GM12878 (cell line): ENCODE data around the gene SMPD3. TPM values are rescaled to one million over a fixed set of nuclear protein-coding genes. Genes with fewer than 3 reads are reported as not detected.

ENCODE experiments used
- ATAC-seq: fragments of 200-7000 bp; cut with Tn5 transposase; 3 replicates; pipeline ENCODE4 v1.9.1; 2020; ENCODE audit warnings: mild to moderate bottlenecking, moderate library complexity
- BruUV-seq: library from RNA; stranded (reverse); fragments of 400-500 nt; replicated peaks from 2 replicates; lab custom pipeline; 2021; lab: Mats Ljungman, UMichigan
- CTCF ChIA-PET: fragments of 300-600 bp; sonication (Branson Sonifier 250); formaldehyde crosslinking; extraction: SDS; loops from one replicate; lab custom pipeline; 2021; ENCODE audit warnings: inconsistent platforms; lab: Yijun Ruan, JAX
- POLR2A ChIA-PET: fragments of 350-600 bp; formaldehyde crosslinking; extraction: SDS; loops from one replicate; lab custom pipeline; 2021; ENCODE audit warnings: inconsistent platforms; lab: Charles Lee
- RAD21 ChIA-PET: fragments of 300-600 bp; sonication (Branson Sonifier 250); formaldehyde crosslinking; loops from one replicate; lab custom pipeline; 2023; ENCODE audit warnings: antibody characterized with exemption; ENCODE audit not compliant: unreplicated experiment; lab: Charles Lee
- SMC1A ChIA-PET: fragments of 300-600 bp; sonication (Branson Sonifier 250); formaldehyde crosslinking; loops from one replicate; lab custom pipeline; 2023; ENCODE audit not compliant: unreplicated experiment, uncharacterized antibody; lab: Charles Lee
- DNase-seq: peaks from one replicate; pipeline ENCODE4 v3.0.0-alpha.2; 2011; ENCODE audit warnings: low read depth, low spot score
- FAIRE-seq: peaks from 3 replicates; lab custom pipeline; 2011; peaks lifted over from hg19 to GRCh38; lab: Jason Lieb, UNC
- H2AFZ ChIP-seq: 2 replicates; pipeline ENCODE4 v1.6.0; 2011; ENCODE audit warnings: low read depth, low read length, control low read depth; ENCODE audit not compliant: control insufficient read depth
- H3K27ac ChIP-seq: 2 replicates; pipeline ENCODE4 v1.5.1; 2011; ENCODE audit warnings: control low read depth; ENCODE audit not compliant: control insufficient read depth, insufficient read depth
- H3K27me3 ChIP-seq, 2 experiments: replicated peaks in 1 of 2; 2 replicates each; pipeline versions ENCODE4 v1.6.0 to v1.6.1; 2011; ENCODE audit warnings: low read length in 1 of 2; ENCODE audit not compliant: control insufficient read depth in 2 of 2, insufficient read depth in 2 of 2
- H3K36me3 ChIP-seq, 2 experiments: 2 replicates each; pipeline ENCODE4 v1.5.1; 2011; ENCODE audit warnings: low read length in 1 of 2; ENCODE audit not compliant: control insufficient read depth in 2 of 2, insufficient read depth in 2 of 2
- H3K4me1 ChIP-seq: 2 replicates; pipeline ENCODE4 v1.6.1; 2011; ENCODE audit warnings: mild to moderate bottlenecking, low read length, moderate library complexity, mixed read lengths; ENCODE audit not compliant: control insufficient read depth, insufficient read depth
- H3K4me2 ChIP-seq: 2 replicates; pipeline ENCODE4 v1.6.0; 2011; ENCODE audit warnings: control low read depth; ENCODE audit not compliant: control insufficient read depth, insufficient read depth
- H3K4me3 ChIP-seq: fragments of 200-600 bp; sonication (generic); 2 replicates; pipeline ENCODE4 v1.5.1; 2016
- H3K79me2 ChIP-seq: 2 replicates; pipeline ENCODE4 v1.6.0; 2011; ENCODE audit warnings: low read length; ENCODE audit not compliant: control insufficient read depth, insufficient read depth
- H3K9ac ChIP-seq: 2 replicates; pipeline ENCODE4 v1.8.0; 2011; ENCODE audit warnings: low read length, control low read depth, mixed read lengths; ENCODE audit not compliant: control insufficient read depth, insufficient read depth
- H3K9me3 ChIP-seq: replicated peaks from 3 replicates; pipeline ENCODE4 v1.5.1; 2011; ENCODE audit warnings: mild to moderate bottlenecking, low read length; ENCODE audit not compliant: control insufficient read depth, insufficient read depth
- H4K20me1 ChIP-seq: 2 replicates; pipeline ENCODE4 v1.6.0; 2011; ENCODE audit not compliant: control insufficient read depth, insufficient read depth
- ATF3 ChIP-seq: IDR thresholded peaks from 2 replicates; pipeline ENCODE4 v1.6.1; 2011; ENCODE audit warnings: low read depth, mild to moderate bottlenecking, low read length, moderate library complexity, borderline replicate concordance; ENCODE audit errors: extremely low read depth
- ATF7 ChIP-seq: fragments of 450-650 bp; IDR thresholded peaks from 2 replicates; pipeline ENCODE4 v1.6.1; 2016; ENCODE audit warnings: low read depth, mild to moderate bottlenecking
- BCLAF1 ChIP-seq: fragments of 450-650 bp; IDR thresholded peaks from 2 replicates; pipeline ENCODE4 v1.6.1; 2017; ENCODE audit warnings: antibody characterized with exemption, mild to moderate bottlenecking, moderate library complexity
- CHD2 ChIP-seq: IDR thresholded peaks from 2 replicates; pipeline ENCODE4 v1.6.1; 2011; ENCODE audit warnings: low read depth, low read length, improper control_type of control experiment, borderline replicate concordance
- CREM ChIP-seq: IDR thresholded peaks from 2 replicates; pipeline ENCODE4 v1.6.1; 2014; ENCODE audit warnings: antibody characterized with exemption, low read depth
- ESRRA ChIP-seq: IDR thresholded peaks from 2 replicates; pipeline ENCODE4 v1.6.1; 2012; ENCODE audit warnings: mild to moderate bottlenecking, low read length, improper control_type of control experiment
- ETV6 ChIP-seq, 2 experiments: fragments of 450-650 bp in 1 of 2; IDR thresholded peaks in 1 of 2; conservative IDR thresholded peaks in 1 of 2; 2 replicates each; pipeline ENCODE4 v1.6.1; 2014; ENCODE audit warnings: antibody characterized with exemption in 1 of 2, borderline replicate concordance in 1 of 2, low read depth in 1 of 2, mild to moderate bottlenecking in 1 of 2, moderate library complexity in 1 of 2
- HDAC2 ChIP-seq: fragments of 200-600 bp; sonication (generic); IDR thresholded peaks from 2 replicates; pipeline ENCODE4 v1.6.1; 2017
- MEF2B ChIP-seq: fragments of 450-650 bp; IDR thresholded peaks from 2 replicates; pipeline ENCODE4 v1.6.1; 2018; ENCODE audit warnings: mild to moderate bottlenecking, moderate library complexity; ENCODE audit not compliant: partially characterized antibody, poor library complexity, severe bottlenecking
- MYC ChIP-seq: IDR thresholded peaks from 2 replicates; pipeline ENCODE4 v1.6.1; 2011; ENCODE audit warnings: mild to moderate bottlenecking, low read length, moderate library complexity, inconsistent platforms; ENCODE audit not compliant: insufficient read depth, insufficient replicate concordance, insufficient read length, severe bottlenecking
- NFIC ChIP-seq: IDR thresholded peaks from 2 replicates; pipeline ENCODE4 v1.6.1; 2012; ENCODE audit warnings: low read depth, mild to moderate bottlenecking, inconsistent platforms, low read length, moderate library complexity
- RAD21 ChIP-seq: IDR thresholded peaks from 2 replicates; pipeline ENCODE4 v1.6.1; 2011; ENCODE audit warnings: mild to moderate bottlenecking, low read depth, low read length, moderate library complexity; ENCODE audit not compliant: insufficient read depth
- SIX5 ChIP-seq: IDR thresholded peaks from 2 replicates; pipeline ENCODE4 v1.6.1; 2011; ENCODE audit warnings: mild to moderate bottlenecking, low read depth, low read length, moderate library complexity; ENCODE audit not compliant: severe bottlenecking
- SP1 ChIP-seq: IDR thresholded peaks from one replicate; pipeline ENCODE4 v1.6.1; 2011; ENCODE audit warnings: low read depth, low read length
- TARDBP ChIP-seq: IDR thresholded peaks from 2 replicates; pipeline ENCODE4 v1.6.1; 2016; ENCODE audit warnings: borderline replicate concordance
- WRNIP1 ChIP-seq: IDR thresholded peaks from 2 replicates; pipeline ENCODE4 v1.6.1; 2011; ENCODE audit warnings: low read depth, low read length, improper control_type of control experiment, borderline replicate concordance
- YY1 ChIP-seq: IDR thresholded peaks from 2 replicates; pipeline ENCODE4 v1.6.1; 2011; ENCODE audit warnings: low read depth, mild to moderate bottlenecking, low read length
- WGBS: methylation state at CpG from one replicate; pipeline ENCODE4 v1.1.6; 2016; ENCODE audit warnings: low lambda C conversion rate; ENCODE audit not compliant: insufficient replicate concordance, insufficient coverage; ENCODE audit errors: missing lambda C conversion rate; 5-methylcytosine and 5-hydroxymethylcytosine counted together
- in situ Hi-C: fragments of 300-500 bp; cut with MboI; formaldehyde crosslinking; loops from 9 replicates; pipeline ENCODE4 v1.14.3; 2018; ENCODE audit warnings: mixed read lengths
- intact Hi-C: fragments of 100-400 bp; cut with micrococcal nuclease; formaldehyde crosslinking; loops from one replicate; pipeline ENCODE4 v1.14.2; 2022; ENCODE audit not compliant: unreplicated experiment
- polyA plus RNA-seq, 11 experiments: library from polyadenylated mRNA; depleted of rRNA in 4 of 11; unstranded in 6 of 11; stranded (reverse) in 5 of 11; fragments of >200 nt; fragmentation: Nextera tagmentation in 4 of 11; fragmentation: Illumina TruSeq in 1 of 11; extraction: Ambion mirVana in 4 of 11; extraction: Trizol in 1 of 11; gene quantifications; 1 replicate in 1 of 11; 2 replicates in 10 of 11; pipeline versions ENCODE4 v1.2.1 to v1.2.3, GENCODE V29; 2011 to 2016; ENCODE audit warnings: inconsistent platforms in 2 of 11, missing spikeins in 2 of 11, low read depth in 1 of 11
- total RNA-seq, 4 experiments: library from RNA; depleted of rRNA in 3 of 4; stranded (reverse); fragments of >200 nt in 3 of 4; fragmentation: Illumina TruSeq in 1 of 4; extraction: Trizol in 1 of 4; gene quantifications; 2 replicates each; pipeline versions ENCODE4 v1.2.1 to v1.2.3, GENCODE V29; 2013 to 2021
- TF ChIP-seq, protein P1 (sequence below): IDR thresholded peaks from 2 replicates; pipeline ENCODE4 v1.6.1; 2012; ENCODE audit warnings: low read depth, low read length, improper control_type of control experiment

SMPD3 gene
- total and polyA plus RNA-seq, 10 of the 15 experiments (the other 5 are each of a cell fraction or from before 2014, with no cell fraction given), result 0.04 to 2.0 (median 1.2) TPM

DNA sequence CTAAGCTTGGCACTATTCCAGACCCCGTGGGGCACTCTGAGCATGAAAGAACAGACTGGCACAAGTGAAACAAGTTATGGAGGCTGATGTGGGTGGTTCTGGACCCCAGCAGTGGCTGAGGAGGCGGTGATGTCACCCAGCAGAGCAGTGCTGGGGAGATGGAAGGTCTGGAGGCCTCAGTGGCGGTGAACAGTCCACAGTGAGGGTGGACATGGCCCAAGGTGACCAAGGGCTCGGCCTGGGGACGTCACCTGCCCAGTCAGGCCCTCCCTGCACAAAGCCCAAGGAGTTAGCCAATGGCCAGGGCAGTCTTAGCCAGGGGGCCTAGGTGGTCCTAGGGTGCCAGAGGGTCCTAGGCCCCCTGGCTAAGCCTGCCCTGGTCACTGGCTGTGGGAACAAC lies 24.5 kb downstream of the SMPD3 start:
- no peaks in the 10 kb centered on the region for H3K9me3 ChIP-seq
- ATAC-seq (no peak), FAIRE-seq (no peak), DNase-seq (no peak)
- ChIA-PET RAD21 (interaction anchor here (0.9 kb wide), 1 partner anchor 27 kb away, joined by 3 read pairs; no protein-coding TSS in a partner anchor), POLR2A (no interaction called here), CTCF (interaction anchor here (0.7 to 1.5 kb wide), 3 partner anchors 28 to 55 kb away, joined by 3 read pairs; no protein-coding TSS in a partner anchor), SMC1A (interaction anchor here (1.2 kb wide), 1 partner anchor 46 kb away, joined by 4 read pairs; no protein-coding TSS in a partner anchor)
- intact Hi-C loops (no loop called here), in situ Hi-C loops (no loop called here)
- no peak overlapping the region for H2AFZ ChIP-seq
- H3K4me2 ChIP-seq, result no peak overlapping the region
- H4K20me1 ChIP-seq, result no peaks in the 10 kb centered on the region
- 26% methylated on average over 5 of the region's 5 CpGs for WGBS
- H3K4me3 ChIP-seq, result no peak overlapping the region
- no peak overlapping the region for H3K27ac ChIP-seq
- H3K79me2 ChIP-seq, result no peaks in the 10 kb centered on the region
- no peaks in the 10 kb centered on the region for H3K36me3 ChIP-seq
- no TSS peak for BruUV-seq
- peaks cover 4% of the 10 kb centered on the region for H3K4me1 ChIP-seq
- no peak overlapping the region for H3K9ac ChIP-seq
- H3K27me3 ChIP-seq, result no peaks in the 10 kb centered on the region; a peak in 1 of 4 replicates
- TF ChIP-seq SIX5, result no peak
- TF ChIP-seq TARDBP, result no peak
- TF ChIP-seq BCLAF1, result no peak
- no peak for TF ChIP-seq CHD2
- TF ChIP-seq NFIC, result no peak
- TF ChIP-seq SP1, result no peak
- TF ChIP-seq ESRRA, result no peak
- no peak for TF ChIP-seq ETV6 (conservative IDR thresholded peaks at IDR 0.05 in 1 of 2, IDR thresholded peaks at IDR 0.05 in 1 of 2; ENCODE audit: borderline replicate concordance in 1 of 2, low read depth in 1 of 2)
- TF ChIP-seq HDAC2, result no peak
- TF ChIP-seq MEF2B, result no peak
- TF ChIP-seq, protein P1, sequence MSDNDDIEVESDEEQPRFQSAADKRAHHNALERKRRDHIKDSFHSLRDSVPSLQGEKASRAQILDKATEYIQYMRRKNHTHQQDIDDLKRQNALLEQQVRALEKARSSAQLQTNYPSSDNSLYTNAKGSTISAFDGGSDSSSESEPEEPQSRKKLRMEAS, result no peak
- no peak for TF ChIP-seq ATF7
- TF ChIP-seq CREM, result no peak
- no peak for TF ChIP-seq ATF3
- TF ChIP-seq RAD21, result no peak
- no peak for TF ChIP-seq WRNIP1
- no peak for TF ChIP-seq YY1
- TF ChIP-seq MYC, result no peak
